D721Med (cell line): ENCODE data around the gene FAM83G.

Source experiments
- DNase-seq: peaks from one replicate; pipeline ENCODE4 v3.0.0; 2011; ENCODE audit warnings: low spot score; ENCODE audit not compliant: insufficient read length
- FAIRE-seq: peaks from 2 replicates; lab custom pipeline; 2011; peaks lifted over from hg19 to GRCh38; lab: Jason Lieb, UNC
- TF ChIP-seq, protein P1 (sequence below): IDR thresholded peaks from 2 replicates; pipeline ENCODE4 v1.5.1; 2012; ENCODE audit warnings: mild to moderate bottlenecking, control low read depth; ENCODE audit not compliant: insufficient read depth; ENCODE audit errors: missing control alignments

FAM83G gene

GRCh38 chr17:18954321-18954720 lies 50.2 kb downstream of the FAM83G start:
- TF ChIP-seq, protein P1, sequence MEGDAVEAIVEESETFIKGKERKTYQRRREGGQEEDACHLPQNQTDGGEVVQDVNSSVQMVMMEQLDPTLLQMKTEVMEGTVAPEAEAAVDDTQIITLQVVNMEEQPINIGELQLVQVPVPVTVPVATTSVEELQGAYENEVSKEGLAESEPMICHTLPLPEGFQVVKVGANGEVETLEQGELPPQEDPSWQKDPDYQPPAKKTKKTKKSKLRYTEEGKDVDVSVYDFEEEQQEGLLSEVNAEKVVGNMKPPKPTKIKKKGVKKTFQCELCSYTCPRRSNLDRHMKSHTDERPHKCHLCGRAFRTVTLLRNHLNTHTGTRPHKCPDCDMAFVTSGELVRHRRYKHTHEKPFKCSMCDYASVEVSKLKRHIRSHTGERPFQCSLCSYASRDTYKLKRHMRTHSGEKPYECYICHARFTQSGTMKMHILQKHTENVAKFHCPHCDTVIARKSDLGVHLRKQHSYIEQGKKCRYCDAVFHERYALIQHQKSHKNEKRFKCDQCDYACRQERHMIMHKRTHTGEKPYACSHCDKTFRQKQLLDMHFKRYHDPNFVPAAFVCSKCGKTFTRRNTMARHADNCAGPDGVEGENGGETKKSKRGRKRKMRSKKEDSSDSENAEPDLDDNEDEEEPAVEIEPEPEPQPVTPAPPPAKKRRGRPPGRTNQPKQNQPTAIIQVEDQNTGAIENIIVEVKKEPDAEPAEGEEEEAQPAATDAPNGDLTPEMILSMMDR, result no peak
- no peak for FAIRE-seq

DNA sequence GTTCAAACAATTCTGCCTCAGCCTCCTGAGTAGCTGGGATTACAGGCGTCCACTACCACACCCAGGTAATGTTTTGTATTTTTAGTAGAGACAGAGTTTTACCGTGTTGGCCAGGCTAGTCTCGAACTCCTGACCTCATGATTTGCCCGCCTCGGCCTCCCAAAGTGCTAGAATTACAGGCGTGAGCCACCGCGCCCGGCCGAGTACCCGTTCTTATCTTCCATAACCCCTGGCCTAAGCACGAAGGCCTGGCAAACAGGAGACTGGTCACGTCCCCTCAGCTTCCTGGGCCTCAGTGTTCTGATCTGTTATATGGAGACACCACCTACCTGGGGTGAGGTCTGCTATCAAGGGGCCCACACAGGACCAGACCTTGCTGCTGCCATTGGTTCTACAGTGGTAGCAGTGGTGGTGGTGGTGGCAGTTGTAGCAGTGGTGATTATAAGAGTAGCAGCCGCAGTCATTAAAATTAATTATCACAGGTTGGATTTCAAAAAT lies 51.3 kb downstream of the FAM83G start:
- DNase-seq, result no peak
- no peak for FAIRE-seq
- TF ChIP-seq, protein P1, result no peak

More at GRCh38 chr17:18954321-18954720, 50.2 kb downstream of the FAM83G start:
- no peak for DNase-seq

- TF ChIP-seq, protein P1, result no peak
- DNase-seq (no peak), FAIRE-seq (no peak)
Measured at GRCh38 chr17:18951941-18952842, 52.4 kb downstream of the FAM83G start, which contains the start of gene SLC5A10. TSS of gene SLC5A10 (plus strand) at chr17:18952165. CDS start at chr17:18952206, 41 bp downstream.

GRCh38 chr17:18950944-18951905 lies 53.3 kb downstream of the FAM83G start:
- TF ChIP-seq, protein P1, result no peak
- FAIRE-seq, result no peak
- DNase-seq, result no peak

DNA sequence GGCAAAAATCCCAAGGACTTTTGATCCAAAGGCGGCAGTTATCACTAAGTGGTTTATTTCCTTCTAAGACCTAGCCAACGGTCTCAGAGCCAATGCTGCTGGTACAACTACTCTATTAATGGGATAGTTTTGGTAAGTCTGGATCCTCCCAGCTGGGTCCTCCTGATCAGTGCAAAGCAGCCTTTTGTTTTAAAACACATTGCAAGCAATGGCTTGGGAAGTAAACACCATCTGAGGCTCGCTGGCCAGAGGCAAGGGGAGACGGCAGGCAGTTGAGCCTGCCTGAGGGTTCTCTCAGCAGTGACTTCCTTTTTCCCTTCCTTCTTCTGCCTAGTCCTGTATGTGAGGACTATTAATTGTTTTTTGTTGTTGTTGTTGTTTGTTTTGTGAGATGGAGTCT lies 54.2 kb downstream of the FAM83G start:
- TF ChIP-seq, protein P1, result no peak
- FAIRE-seq, result no peak
- DNase-seq, result no peak

DNA sequence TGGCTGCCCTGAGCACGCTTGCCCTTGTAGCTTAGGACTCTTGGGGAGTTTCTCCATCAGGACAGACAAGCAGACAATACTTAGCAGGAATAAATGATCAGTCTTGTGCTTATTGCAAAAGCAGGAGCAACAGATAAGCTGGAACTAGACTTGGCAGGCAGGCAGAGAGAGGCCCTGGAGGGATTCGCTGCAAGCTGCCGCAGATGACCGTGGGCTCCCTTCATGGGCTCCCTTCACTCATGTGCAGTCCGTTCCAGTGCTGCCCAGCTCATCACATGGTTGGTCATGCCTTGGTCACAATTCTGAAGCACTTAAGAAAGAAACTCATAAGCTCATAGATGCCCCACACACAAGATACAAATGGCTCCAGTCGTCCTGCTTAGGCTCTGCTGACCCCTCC lies 55.0 kb downstream of the FAM83G start:
- FAIRE-seq, result no peak
- TF ChIP-seq, protein P1, result no peak
- DNase-seq, result no peak
